GM18861 (cell line): ENCODE results near the gene ZSCAN22.
"Not testable (repeated sequence)": the region's sequence is repeated elsewhere in the genome, so short reads cannot be mapped to it uniquely, and the experiment has no call there.

ENCODE experiments used
- ATAC-seq: cut with Tn5 transposase; IDR thresholded peaks from one replicate; pipeline ENCODE4 v1.9.1; 2021; ENCODE audit not compliant: unreplicated experiment

Gene ZSCAN22

DNA sequence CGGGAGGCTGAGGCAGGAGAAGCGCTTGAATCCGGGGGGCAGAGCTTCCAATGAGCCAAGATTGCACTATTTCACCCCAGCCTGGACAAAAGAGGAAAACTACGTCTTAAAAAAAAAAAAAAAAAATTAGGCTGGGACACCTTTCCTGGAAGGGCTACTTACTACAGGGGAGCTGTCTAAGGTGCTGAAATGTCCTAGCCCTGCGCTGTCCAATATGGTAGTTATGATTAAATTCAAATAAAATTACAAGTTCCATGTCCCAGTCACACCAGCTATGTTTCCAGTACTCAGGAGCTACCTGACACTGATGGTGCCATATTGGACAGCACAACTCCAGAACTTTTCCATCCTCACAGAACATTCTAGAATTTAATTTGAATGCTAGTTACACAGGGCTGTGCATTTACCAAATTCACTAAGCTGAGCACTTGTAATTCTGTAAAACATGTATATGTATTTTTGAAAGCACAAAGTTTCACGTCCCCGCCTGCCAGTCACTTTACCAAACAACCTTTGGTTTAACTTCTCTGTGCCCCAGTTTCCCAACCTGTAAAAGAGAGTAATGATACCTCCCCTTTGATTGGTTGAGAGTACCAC lies 9.2 kb upstream of the ZSCAN22 start:
- no peak for ATAC-seq

DNA sequence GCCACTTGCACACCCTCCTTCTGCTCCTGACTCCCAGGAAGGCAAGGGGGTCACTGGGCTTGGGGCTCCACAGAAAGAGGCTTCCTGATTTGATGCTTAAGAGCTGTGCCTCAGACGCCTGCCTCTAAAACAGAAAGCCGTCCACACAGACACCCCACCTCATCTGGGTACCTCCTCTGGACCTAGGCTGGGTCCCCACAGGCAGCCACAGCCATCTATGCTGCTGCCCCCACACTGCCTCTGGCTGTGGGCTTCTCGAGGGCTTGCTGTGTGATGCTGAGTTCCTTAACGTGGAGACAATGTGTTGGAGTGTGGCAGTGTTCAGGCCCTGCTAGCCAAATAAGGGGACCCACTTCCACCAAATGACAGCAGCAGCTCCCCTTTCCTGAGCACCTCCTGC lies 8.5 kb upstream of the ZSCAN22 start:
- ATAC-seq: no peak

DNA sequence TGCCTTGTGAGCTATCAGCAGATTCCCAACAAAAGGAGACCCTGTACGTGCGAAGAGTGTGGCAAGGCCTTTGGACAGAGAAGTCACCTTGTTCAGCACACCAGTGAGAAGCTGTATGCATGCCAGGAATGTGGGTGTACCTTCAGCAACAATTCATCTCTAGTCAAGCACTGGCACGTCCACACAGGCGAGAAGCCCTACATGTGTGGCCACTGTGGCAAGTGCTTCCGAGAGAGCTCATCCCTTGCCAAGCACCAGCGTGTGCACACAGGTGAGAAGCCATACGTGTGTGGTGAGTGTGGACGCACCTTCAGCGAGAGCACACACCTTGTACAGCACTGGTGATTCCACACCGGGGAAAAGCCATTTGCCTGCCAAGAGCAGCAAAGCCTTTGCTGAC lies 7.6 kb upstream of the ZSCAN22 start:
- no peak for ATAC-seq

DNA sequence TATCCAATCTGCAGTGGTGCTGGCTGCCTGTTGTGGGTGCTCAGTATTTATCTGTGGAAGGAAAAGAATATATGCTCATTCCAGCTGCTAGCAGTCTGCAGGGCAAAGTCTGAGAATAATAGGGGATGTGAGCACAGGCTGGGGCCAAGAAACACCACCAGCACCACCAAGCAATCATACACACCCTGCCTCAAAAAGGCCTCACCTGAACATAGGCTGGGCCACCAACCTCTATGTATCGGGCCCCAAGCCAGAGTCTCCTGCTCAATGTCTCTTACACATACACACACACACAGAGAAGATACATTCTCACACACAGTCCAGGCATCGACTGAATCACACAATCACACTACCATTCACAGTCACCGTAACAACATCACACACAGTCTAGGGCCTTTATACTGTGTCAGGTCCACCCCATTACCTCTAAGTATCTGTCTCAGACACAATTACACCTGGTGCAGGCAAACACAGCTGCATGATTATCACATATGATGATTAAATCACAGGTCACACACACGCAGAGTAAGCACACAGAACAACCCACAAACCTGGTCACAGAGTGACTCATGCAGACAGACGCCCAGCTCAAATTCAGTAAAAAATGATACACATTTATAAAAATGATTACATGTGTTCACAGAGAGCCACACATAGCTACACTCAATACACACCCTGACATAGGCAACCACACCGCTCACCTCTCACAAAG lies 1.3 kb upstream of the ZSCAN22 start:
- ATAC-seq: no peak

DNA sequence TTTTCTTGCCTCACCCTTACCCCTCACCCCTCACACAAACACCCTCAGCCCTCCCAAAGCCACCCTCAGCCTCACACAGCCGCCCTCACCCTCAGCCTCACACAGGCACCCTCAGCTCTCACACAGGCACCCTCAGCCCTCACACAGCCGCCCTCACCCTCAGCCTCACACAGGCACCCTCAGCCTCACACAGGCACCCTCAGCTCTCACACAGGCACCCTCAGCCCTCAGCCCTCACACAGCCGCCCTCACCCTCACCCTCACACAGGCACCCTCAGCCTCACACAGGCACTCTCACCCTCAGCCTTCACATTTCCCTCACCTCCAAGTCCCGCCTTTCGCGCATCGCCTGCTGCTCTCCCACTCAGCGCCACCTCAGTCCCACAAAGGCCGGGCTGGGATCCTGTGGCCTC lies 287 bp upstream of the ZSCAN22 start:
- no peak for ATAC-seq

DNA sequence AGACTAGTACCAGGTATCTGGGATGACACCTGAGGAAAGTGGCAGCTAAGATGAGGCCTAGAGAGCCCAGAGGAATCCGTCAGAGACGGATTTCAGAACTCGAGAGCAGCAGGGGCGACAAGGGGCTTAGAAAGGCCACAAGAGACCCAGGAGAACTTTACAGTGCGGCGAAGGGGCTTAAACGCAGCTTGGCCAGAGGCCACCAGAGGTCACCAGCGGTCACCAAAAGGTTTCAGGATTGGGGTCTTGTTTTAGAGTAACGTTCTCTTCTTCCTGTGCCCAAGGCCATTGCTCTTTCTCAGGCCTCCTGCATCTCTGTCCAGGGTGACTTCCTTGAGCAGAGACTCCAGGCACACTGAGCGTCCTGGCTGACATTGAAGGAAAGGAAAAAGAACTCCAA lies 2.2 kb downstream of the ZSCAN22 start:
- ATAC-seq: no peak

GRCh38 chr19:58330458-58330857 lies 3.7 kb downstream of the ZSCAN22 start:
- ATAC-seq: no peak

DNA sequence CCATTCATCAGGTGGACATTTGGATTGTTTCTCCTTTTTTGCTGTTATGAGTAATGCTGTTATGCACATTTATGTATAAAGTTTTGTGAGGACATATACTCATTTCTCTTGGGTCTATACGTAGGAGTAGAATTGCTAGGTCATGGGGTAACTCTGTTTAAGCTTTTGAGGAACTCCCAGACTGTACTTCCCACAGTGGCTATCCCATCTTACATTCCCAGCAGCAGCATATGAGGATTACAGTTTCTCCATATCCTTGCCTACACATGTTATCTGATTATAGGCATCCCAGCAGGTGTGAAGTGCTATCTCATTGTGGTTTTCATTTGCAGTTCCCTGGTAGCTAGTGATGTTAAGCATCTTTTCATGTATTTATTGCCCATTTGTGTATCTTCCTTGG lies 5.9 kb downstream of the ZSCAN22 start:
- ATAC-seq: no peak

DNA sequence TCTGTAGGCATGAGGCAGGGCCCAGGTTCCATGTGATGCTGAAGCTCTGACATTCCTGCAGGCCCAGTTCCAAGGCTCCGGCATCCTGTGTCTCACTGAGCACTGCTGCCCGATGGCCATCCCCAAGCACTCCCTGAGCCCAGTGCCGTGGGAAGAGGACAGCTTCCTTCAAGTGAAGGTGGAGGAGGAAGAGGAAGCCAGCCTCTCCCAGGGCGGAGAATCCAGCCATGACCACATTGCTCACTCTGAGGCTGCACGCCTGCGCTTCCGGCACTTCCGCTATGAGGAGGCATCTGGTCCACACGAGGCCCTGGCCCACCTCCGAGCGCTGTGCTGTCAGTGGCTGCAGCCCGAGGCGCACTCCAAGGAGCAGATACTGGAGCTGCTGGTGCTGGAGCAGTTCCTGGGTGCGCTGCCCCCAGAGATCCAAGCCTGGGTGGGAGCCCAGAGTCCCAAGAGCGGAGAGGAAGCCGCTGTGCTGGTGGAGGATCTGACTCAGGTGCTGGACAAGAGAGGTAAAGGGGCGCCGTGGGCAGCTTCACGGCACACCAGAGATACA lies 8.0 kb downstream of the ZSCAN22 start:
- ATAC-seq: no peak

DNA sequence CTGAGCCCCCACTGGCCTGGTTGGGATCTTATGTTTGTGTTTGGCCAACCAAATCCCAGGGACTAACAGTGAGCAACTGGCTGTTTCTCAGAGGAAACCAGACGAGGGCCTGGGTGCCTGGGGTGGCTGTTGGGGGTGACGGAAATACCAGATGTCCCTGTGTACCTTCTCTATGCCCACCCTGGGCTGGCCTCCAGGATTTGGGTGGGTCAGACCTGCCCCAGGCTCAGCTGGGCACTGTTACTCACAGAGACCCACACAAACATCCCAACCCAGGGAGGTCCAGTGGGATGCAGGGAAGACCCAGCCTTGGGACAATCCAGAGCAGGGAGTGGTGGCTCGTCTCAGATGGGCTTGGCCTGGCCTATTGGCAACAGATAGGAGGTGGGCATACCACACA lies 8.8 kb downstream of the ZSCAN22 start:
- no peak for ATAC-seq

GRCh38 chr19:58336216-58336615 lies 9.4 kb downstream of the ZSCAN22 start:
- ATAC-seq: no peak

DNA sequence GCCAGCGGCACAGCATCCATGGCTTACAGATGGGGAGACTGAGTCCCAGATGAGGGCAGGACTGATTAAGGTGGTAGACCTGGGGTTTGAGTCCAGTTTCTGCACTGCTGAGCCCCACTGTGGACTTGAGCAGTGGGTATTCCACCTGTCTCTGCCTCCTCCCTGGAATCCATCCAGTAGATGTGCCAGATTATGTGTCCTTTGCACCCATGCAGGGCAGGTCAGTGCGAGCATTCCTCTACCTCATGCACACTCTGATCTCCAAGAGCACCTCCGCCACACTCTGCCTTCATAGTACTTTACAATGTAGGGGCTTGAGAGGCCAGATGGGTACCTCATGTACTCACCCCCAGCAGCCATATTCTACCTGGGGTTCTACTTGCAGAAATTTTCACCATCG lies 10.0 kb downstream of the ZSCAN22 start:
- ATAC-seq: no peak

DNA sequence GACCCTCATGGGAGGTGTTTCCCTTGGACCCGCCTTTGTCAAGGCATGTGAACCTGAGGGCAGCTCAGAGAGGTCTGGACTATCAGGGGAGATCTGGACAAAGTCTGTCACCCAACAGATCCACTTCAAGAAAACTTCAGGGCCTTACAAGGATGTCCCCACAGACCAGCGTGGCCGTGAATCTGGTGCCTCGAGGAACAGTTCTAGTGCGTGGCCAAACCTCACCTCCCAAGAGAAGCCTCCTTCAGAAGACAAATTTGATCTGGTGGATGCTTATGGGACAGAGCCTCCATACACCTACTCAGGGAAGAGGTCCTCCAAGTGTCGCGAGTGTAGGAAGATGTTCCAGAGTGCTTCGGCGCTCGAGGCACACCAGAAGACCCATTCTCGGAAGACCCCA lies 11.5 kb downstream of the ZSCAN22 start:
- no peak for ATAC-seq

GRCh38 chr19:58338825-58339558 lies 12.2 kb downstream of the ZSCAN22 start:
- ATAC-seq: no peak

GRCh38 chr19:58345558-58345957 lies 18.8 kb downstream of the ZSCAN22 start:
- no peak for ATAC-seq

DNA sequence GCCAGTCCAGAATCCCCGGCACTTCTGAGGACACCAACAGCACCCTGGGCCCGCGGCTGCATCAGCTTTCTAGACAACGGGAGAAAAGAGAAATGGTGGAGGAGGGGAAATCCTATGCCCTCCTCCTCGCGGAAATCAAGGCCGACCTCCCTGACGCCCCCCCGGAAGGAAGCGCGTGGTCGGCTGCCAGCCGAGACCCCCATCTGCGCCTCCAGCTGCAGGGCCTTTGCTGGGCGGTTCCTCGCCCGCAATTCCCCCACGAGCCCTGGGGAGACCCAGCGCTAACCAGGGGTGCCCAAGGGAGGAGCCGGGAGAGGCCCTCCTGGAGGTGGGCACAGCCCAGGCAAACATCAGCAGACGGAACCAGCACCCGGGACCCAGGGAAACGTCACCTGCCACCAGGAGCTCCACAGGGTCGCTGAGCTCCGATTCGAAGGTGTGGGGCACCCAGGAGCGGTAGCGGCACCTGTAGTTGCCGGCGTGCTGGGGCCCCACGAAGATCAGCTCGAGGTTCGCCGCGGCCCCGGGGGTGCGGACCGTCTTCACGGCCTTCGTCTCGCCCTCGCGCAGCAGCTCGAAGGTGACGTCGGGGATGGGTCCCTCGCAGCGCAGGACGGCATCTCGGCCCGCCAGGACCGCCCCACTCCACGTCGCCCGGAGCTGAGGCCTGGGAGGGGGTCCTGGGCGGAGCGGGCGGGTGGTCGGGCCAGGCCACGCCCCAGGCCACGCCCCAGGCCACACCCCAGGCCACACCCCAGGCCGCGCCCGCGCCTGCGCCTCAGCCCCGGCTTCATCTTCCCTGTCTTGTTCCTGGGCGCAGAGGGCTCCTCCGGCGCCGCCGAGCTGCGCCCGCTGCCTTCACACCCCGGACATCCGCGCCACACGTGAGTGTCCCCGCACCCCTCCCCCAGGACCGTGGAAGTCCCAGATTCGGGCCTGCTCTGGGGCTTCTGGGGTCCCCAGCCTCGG lies 20.5 kb downstream of the ZSCAN22 start:
- ATAC-seq: peak; percentile 65

- not testable (repeated sequence) for ATAC-seq
Observed at GRCh38 chr19:58348080-58348479, 21.3 kb downstream of the ZSCAN22 start.

GRCh38 chr19:58349590-58349989 lies 22.8 kb downstream of the ZSCAN22 start:
- no peak for ATAC-seq

DNA sequence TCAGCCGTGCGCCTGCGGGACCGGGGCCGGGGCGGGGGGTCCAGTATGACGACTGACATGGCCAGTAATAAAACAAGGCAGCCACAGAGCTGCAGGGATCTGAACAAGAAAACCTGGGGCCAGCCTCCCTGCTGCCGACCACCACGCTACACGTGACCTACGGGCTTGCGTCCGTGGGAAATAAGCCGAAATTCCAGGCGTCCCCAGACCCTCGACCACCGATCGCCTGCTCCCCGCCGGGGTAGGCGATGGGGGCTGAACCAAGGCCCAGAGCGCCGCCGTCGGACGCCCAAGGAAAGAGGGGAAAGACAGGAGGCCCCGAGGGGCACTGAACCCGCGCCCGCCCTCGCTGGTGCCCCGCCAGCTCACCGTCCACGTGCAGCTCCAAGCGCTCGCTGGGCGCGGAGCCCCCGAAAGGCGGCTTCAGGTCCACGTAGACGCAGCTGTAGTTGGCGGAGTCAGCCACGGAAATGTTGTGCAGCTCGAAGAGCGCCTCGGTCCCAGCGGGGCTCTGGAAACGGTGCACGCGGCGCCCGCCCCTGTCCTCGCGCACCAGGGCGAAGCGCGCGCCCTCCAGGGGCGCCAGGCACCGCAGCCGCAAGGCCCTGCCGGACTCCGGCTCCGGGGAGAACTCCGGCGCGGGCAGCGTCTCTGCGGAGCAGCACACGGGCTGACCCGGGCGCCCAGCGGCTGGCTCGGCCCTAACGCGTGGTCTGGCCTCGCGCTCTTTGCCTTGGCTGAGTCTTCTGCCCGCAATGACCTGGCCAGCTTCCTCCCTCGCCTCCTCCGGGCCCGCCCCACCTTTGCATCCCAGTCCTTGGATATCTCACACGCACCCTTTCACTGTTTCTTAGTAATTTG lies 23.4 kb downstream of the ZSCAN22 start:
- ATAC-seq: no peak
